ENCODE data around the gene MFAP2.

Gene MFAP2, protein sequence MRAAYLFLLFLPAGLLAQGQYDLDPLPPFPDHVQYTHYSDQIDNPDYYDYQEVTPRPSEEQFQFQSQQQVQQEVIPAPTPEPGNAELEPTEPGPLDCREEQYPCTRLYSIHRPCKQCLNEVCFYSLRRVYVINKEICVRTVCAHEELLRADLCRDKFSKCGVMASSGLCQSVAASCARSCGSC

DNA sequence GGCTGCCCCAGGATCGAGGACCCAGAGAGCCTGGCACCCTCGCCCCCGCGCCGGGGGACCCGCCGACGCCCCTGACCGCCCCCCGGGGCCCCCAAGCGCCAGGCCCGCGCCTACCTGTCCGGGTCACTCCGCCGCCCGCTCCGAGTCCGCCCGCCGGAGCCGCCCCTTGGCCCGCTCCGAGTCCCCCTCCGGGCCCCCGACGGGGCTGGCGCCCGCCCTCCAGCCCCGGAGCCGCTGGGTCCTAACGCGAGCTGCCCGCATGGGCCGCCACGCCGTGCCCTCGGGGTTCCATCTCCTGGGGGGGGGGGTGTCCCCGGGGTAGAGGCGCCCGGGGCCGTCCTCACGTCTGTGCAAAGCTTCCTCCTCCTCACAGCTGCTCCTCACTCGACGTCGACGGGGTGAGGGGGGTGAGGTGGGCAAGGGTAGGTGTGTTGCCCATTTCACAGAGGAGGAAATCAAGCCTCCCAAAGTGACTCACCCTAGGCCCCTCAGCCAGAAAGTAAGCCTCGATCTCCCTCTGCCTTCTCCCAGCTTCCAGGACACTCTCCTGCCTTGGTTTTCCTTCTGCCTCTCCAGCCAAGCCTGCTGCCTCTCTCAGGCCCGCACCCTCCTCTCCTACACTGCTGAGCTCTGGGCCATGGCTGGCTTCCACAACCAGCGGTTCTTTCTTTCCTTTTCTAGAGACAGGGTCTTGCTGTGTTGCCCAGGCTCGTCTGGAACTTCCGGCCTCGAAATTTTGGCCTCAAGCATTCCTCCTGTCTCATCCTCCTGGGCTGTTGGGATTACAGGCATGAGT lies at the start of gene MFAP2:
Gene MFAP2 (minus strand): TSS at position 148 of the 796 bp plus-strand sequence. CDS start 2,347 bp downstream, outside the sequence.
- in situ Hi-C loops (cut with MboI; ENCODE audit: low sequenced_read_pairs) = no loop called here
- DNase-seq (ENCODE audit: low spot score in 2 of 2) = no peak
- peak within 1 kb of the TSS; percentile 17 for H3K4me3 ChIP-seq

DNA sequence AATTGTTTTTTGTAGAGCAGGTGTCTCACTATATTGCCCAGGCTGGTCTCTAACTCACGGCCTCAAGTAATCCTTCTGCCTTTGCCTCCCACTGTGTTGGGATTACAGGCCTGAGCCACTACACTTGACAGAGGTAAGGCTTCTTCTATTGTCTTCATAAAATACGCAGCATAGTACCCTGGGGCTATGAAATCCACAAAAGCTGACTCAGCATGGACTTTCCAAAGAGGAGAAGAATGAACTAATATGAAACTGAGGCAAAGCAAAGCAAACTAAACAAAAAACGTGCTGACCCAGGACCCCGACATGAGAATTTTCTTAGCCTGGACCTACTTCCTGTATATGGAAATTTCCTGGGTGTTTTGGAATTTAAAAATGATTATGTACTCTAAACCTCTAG lies 49.8 kb upstream of the MFAP2 start:
- in situ Hi-C loops (cut with MboI; ENCODE audit: low sequenced_read_pairs) = no loop called here
- DNase-seq (ENCODE audit: low spot score in 2 of 2) = peak; percentile 75 to 77
- no peaks in the 10 kb centered on the region for H3K27me3 ChIP-seq (ENCODE audit: low read depth)
- H3K36me3 ChIP-seq (replicated peaks) = peaks cover 59% of the 10 kb centered on the region
- peaks cover 13% of the 10 kb centered on the region for H3K4me1 ChIP-seq
- no peaks in the 10 kb centered on the region for H3K9me3 ChIP-seq
- no peak overlapping the region for H3K4me3 ChIP-seq

More for the DNA sequence above, at the start of gene MFAP2:
- no peaks in the 10 kb centered on the region for H3K4me1 ChIP-seq
- H3K27me3 ChIP-seq (ENCODE audit: low read depth) = no peaks in the 10 kb centered on the region
- H3K36me3 ChIP-seq (replicated peaks) = no peaks in the 10 kb centered on the region
- no peaks in the 10 kb centered on the region for H3K9me3 ChIP-seq

DNA sequence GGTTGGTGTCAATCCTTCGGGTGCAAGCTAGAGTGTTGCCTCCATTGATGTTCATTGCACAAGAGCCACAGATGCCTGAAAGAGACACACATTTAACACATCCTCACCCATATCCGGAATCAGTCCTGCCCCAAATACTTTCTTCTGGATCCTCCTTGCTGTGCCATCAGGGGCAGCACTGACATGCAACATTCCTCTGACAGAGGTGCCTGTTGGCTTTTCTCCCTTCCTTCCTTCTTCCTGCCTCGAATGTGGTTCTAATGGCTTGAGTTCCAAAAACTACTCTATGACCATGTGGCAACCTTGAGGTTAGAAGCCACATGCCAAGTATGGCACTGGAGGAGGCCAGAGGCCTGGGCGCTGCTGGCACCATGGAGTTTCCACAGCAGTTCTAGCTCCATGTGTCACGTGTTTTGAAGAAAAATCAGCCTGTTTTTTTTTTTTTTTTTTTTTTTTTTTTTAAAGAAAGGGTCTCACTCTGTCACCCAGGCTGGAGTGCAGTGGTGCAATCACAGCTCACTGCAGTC lies 48.3 kb upstream of the MFAP2 start:
- Histone ChIP-seq H3K4me3 (no peak overlapping the region), H3K9me3 (no peaks in the 10 kb centered on the region), H3K4me1 (peaks cover 13% of the 10 kb centered on the region), H3K27me3 (ENCODE audit: low read depth) (no peaks in the 10 kb centered on the region), H3K36me3 (replicated peaks) (peaks cover 73% of the 10 kb centered on the region)
- in situ Hi-C loops (cut with MboI; ENCODE audit: low sequenced_read_pairs) = no loop called here
- no peak for DNase-seq (ENCODE audit: low spot score in 2 of 2)

DNA sequence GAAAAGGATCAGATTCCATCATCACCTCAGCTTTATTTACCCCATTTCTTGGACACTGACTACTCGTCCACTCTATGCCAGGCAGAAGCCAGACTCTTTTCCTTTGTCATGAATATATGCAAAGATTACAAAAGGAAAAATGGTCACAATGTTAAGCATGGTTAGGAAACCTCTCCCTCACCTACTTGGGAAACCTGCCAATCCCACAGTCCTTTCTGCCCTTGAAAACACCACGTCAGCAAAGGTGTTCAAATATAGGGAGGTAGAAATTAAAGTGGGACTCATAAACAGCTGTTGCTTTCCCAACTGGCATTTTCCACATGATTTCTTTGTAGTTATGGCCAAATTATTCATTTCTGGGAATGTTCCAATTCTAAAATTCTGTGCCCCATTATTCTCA lies 47.5 kb upstream of the MFAP2 start:
- H3K4me1 ChIP-seq = peaks cover 13% of the 10 kb centered on the region
- no peaks in the 10 kb centered on the region for H3K27me3 ChIP-seq (ENCODE audit: low read depth)
- in situ Hi-C loops (cut with MboI; ENCODE audit: low sequenced_read_pairs) = no loop called here
- H3K4me3 ChIP-seq = no peak overlapping the region
- H3K9me3 ChIP-seq = no peaks in the 10 kb centered on the region
- peak in 1 of 2 experiments; percentile 7 for DNase-seq (ENCODE audit: low spot score in 2 of 2)
- H3K36me3 ChIP-seq (replicated peaks) = peaks cover 75% of the 10 kb centered on the region

DNA sequence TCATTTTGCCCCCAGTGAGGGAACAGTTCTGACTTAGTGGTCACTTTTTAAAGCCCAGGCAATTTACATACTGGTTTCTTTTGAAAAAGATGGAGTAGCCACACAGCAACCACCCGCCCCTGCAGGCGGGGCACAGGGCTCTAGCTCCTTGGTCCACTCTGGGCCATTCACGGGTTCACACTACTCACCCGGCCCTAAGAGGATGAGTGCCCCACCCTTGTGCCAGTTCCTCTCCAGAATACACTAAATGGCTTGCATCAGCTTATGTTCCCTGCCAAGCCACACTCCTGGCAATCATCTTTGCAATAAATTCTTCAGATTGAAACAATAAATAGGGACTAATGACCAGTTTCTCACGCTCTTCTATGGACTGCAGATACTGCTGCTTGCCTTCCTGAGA lies 47.0 kb upstream of the MFAP2 start:
- H3K27me3 ChIP-seq (ENCODE audit: low read depth) = no peaks in the 10 kb centered on the region
- peaks cover 13% of the 10 kb centered on the region for H3K4me1 ChIP-seq
- DNase-seq (ENCODE audit: low spot score in 2 of 2) = peak in 1 of 2 experiments; percentile 4
- H3K9me3 ChIP-seq = no peaks in the 10 kb centered on the region
- peaks cover 75% of the 10 kb centered on the region for H3K36me3 ChIP-seq (replicated peaks)
- H3K4me3 ChIP-seq = no peak overlapping the region
- in situ Hi-C loops (cut with MboI; ENCODE audit: low sequenced_read_pairs) = no loop called here

DNA sequence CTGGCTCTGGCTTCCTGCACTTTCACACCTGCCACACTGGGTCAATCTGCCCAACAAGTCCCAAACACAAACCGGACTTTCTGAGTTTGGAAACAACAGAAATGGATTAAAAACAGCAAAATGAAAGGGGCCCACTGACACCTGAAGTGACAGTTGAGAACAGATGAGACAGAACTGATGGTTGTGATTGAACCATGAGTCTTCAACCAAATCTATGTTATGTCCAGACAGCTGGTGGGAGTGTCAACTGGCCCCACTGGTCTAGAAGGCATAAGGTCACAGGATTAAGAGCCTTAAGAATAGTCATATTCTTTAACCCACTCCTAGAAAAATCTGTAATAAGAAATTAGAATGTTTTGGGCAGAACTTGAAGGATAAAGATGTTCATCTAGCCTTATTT lies 44.3 kb upstream of the MFAP2 start:
- Histone ChIP-seq H3K27me3 (ENCODE audit: low read depth) (no peaks in the 10 kb centered on the region), H3K36me3 (replicated peaks) (peaks cover 90% of the 10 kb centered on the region), H3K4me3 (no peak overlapping the region), H3K9me3 (no peaks in the 10 kb centered on the region), H3K4me1 (no peaks in the 10 kb centered on the region; the same call in 1 of the 2 replicates)
- DNase-seq (ENCODE audit: low spot score in 2 of 2) = no peak
- in situ Hi-C loops (cut with MboI; ENCODE audit: low sequenced_read_pairs) = no loop called here

DNA sequence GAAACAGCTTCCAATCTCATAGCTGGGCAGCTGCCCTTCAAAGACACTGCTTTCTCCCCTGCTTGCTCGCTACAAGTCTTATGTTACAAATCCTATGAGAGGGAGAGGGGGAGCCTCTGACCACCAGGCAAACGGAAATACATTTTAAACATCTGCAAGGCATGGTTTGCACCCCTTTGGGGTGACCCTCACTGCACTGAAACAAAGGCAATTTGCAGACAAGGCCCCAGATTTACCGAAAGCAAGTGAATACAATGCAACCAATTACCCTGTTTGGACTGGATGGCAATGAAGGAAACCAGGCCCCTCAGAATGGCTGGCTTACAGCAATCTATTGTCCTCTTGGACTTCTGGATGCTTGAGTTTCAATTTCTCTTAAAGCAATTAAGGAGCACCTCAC lies 43.2 kb upstream of the MFAP2 start:
- peaks cover 95% of the 10 kb centered on the region for H3K36me3 ChIP-seq (replicated peaks)
- no peak overlapping the region for H3K4me3 ChIP-seq
- no peaks in the 10 kb centered on the region for H3K9me3 ChIP-seq
- H3K4me1 ChIP-seq = no peaks in the 10 kb centered on the region
- no peak for DNase-seq (ENCODE audit: low spot score in 2 of 2)
- in situ Hi-C loops (cut with MboI; ENCODE audit: low sequenced_read_pairs) = no loop called here
- H3K27me3 ChIP-seq (ENCODE audit: low read depth) = no peaks in the 10 kb centered on the region

DNA sequence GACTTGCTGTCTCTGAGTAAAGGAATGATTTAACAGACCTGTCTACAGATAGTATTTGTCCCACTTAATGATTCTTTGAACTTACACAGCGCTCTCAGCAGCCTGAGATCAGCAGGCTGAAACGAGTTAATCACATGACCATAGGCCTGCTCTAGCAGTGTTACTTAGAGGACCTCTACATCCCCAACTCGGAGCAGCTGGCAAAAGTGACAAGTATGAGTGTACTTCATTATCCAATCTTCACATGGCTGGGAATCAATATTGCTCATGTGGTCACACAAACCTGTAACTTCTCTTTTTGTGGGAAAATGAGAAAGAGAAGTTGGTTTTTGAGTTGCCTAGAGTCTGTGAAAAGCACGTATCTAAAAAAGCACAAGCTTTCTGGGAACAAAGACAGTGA lies 42.7 kb upstream of the MFAP2 start:
- no peak overlapping the region for H3K4me3 ChIP-seq
- DNase-seq (ENCODE audit: low spot score in 2 of 2) = no peak
- peaks cover 94% of the 10 kb centered on the region for H3K36me3 ChIP-seq (replicated peaks)
- H3K9me3 ChIP-seq = no peaks in the 10 kb centered on the region
- H3K4me1 ChIP-seq = no peaks in the 10 kb centered on the region
- no peaks in the 10 kb centered on the region for H3K27me3 ChIP-seq (ENCODE audit: low read depth)
- in situ Hi-C loops (cut with MboI; ENCODE audit: low sequenced_read_pairs) = no loop called here

DNA sequence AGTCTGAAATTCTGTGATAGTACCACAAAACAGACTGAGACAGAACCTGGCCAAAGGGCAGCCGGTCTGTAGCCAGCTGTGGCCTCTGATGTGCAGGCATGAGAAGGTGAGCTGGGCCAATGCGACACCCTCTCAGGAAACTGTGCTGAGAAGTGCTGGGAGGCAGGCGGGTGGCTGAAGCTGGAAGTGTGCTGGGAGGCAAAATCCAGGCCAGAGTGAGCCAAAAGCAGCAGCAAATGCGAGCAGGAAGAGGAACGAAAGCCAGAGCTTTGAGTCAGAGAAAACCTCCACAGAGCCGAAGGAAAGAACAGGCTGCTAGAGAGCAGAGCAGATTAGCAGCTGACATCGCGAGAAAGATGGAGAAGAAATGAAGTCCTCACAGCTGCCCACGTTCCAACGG lies 41.5 kb upstream of the MFAP2 start:
- Histone ChIP-seq H3K4me3 (no peak overlapping the region), H3K9me3 (no peaks in the 10 kb centered on the region), H3K4me1 (no peaks in the 10 kb centered on the region), H3K27me3 (ENCODE audit: low read depth) (no peaks in the 10 kb centered on the region), H3K36me3 (replicated peaks) (peaks cover 85% of the 10 kb centered on the region)
- in situ Hi-C loops (cut with MboI; ENCODE audit: low sequenced_read_pairs) = no loop called here
- no peak for DNase-seq (ENCODE audit: low spot score in 2 of 2)

DNA sequence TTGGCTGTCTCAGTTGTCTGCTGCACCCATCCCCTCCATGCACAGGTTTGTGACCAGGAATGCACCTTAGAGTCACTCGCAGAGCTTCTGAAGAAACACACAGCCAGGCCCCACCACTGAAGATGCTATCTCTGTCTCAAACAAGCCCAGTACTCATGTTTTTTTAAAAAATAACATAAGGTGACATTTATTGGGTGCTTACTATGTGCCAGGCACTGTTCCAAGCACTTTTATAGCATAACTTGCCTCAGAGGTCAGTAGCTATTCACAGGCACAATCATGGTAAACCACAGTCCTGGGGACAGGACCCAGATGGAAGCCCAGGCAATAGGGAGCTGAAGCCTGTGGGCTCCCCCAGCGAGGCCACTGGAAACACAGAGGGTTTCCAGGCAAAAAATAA lies 40.1 kb upstream of the MFAP2 start:
- Histone ChIP-seq H3K36me3 (replicated peaks) (peaks cover 71% of the 10 kb centered on the region), H3K4me3 (no peak overlapping the region), H3K9me3 (no peaks in the 10 kb centered on the region), H3K27me3 (ENCODE audit: low read depth) (no peaks in the 10 kb centered on the region), H3K4me1 (peaks cover 10% of the 10 kb centered on the region)
- no peak for DNase-seq (ENCODE audit: low spot score in 2 of 2)
- in situ Hi-C loops (cut with MboI; ENCODE audit: low sequenced_read_pairs) = no loop called here

DNA sequence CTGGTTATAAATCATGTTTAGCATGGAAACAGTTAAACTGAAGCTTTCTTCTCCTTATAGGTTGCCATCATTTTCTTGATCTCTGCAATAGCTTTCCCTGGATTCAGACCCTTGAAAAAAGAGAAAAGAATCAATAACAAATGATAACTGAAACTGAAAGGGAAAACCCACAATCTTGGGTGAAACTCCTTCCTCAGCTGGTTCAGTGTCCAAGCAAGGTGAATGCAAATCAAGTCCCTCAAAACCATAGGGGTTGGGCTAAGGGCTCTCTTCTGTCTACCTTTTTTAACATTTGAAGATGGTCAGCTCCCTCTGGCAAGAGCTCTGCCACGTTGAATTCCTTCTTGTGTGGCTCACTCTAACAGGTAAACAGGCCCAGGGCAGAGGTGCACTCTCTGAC lies 38.4 kb upstream of the MFAP2 start:
- no peaks in the 10 kb centered on the region for H3K27me3 ChIP-seq (ENCODE audit: low read depth)
- in situ Hi-C loops (cut with MboI; ENCODE audit: low sequenced_read_pairs) = no loop called here
- peaks cover 21% of the 10 kb centered on the region for H3K4me1 ChIP-seq
- H3K4me3 ChIP-seq = no peak overlapping the region
- H3K36me3 ChIP-seq (replicated peaks) = peaks cover 58% of the 10 kb centered on the region
- no peak for DNase-seq (ENCODE audit: low spot score in 2 of 2)
- no peaks in the 10 kb centered on the region for H3K9me3 ChIP-seq

DNA sequence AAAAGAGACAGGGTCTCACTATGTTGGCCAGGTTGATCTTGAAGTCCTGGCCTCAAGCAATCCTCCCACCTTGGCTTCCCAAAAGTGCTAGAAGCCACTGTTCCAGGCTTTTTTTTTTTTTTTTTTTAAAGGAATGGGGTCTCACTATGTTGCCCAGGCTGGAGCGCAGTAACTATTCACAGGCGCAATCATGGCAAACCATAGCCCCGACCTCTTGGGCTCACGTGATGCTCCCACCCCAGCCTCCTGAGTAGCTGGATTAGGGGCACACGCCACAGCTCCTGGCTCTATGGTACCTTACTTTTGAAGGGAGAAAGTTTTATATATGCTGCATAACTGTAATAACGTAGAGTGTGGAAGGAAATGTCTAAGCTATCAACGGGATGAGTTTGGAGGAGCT lies 37.0 kb upstream of the MFAP2 start:
- Histone ChIP-seq H3K4me3 (no peak overlapping the region), H3K9me3 (no peaks in the 10 kb centered on the region), H3K4me1 (peaks cover 34% of the 10 kb centered on the region), H3K36me3 (replicated peaks) (peaks cover 44% of the 10 kb centered on the region), H3K27me3 (ENCODE audit: low read depth) (no peaks in the 10 kb centered on the region)
- DNase-seq (ENCODE audit: low spot score in 2 of 2) = no peak
- in situ Hi-C loops (cut with MboI; ENCODE audit: low sequenced_read_pairs) = no loop called here

DNA sequence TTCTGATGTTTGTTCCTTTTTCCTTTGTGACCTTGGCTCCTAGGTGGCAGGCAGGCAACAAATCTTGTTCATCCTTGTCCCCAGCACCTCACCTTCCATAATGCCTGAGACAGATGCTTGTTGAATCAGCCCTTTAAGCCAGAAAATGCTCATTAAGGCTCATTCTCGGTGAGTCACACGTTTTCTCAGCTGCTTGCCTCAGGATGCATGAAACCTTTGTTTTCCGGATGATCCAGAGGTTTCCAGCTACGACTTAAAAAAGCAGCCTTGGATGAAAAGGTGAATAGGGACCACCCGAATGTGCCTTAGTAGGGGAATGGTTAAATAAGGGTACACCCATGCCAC lies 35.9 kb upstream of the MFAP2 start:
- in situ Hi-C loops (cut with MboI; ENCODE audit: low sequenced_read_pairs) = no loop called here
- no peak for DNase-seq (ENCODE audit: low spot score in 2 of 2)
- peaks cover 33% of the 10 kb centered on the region for H3K36me3 ChIP-seq (replicated peaks)
- H3K4me1 ChIP-seq = peaks cover 40% of the 10 kb centered on the region
- no peak overlapping the region for H3K4me3 ChIP-seq
- no peaks in the 10 kb centered on the region for H3K9me3 ChIP-seq
- no peaks in the 10 kb centered on the region for H3K27me3 ChIP-seq (ENCODE audit: low read depth)
